ENCODE results near the gene AP1B1.
"Not testable (repeated sequence)": the region's sequence is repeated elsewhere in the genome, so short reads cannot be mapped to it uniquely, and the experiment has no call there.

The AP1B1 gene

DNA sequence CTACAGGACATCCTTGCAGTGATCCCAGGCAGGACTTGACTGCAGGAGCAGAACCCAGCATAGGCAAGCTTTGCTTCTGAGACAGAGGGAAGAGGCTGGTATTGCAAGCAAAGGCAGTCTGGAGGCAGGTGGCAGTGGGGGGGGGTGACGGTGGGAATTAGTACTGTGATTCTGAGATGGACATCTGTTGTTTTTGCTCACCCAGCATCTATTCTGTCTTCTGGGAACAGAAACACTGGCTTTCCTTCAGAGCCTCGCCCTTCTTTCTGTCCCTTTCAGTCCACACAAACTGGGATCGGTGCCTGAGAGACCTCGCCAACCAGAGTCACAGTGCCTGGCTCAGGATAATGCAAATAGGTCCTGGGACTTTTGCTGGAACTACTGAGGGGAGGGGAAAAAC is 41.7 kb downstream of the AP1B1 start:
- DNase-seq = no peak

DNA sequence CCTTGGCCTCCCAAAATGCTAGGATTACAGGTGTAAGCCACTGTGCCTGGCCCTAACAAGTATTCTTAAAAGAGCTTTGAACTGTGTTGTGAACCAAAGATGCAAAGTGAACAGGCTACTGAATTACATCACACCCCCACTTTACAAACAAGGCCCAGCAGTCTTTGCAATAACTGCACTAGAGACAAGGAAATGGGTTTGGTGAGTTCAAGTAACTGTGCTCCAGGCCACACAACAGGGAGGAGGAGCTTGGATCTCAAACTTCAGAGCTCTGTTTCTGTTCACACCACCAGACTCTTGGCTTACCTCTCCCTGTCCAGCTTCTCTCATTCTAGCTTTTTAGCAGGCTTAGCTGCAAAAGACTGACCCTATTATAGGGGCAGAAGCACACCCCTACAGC is 42.4 kb downstream of the AP1B1 start:
- DNase-seq = no peak

DNA sequence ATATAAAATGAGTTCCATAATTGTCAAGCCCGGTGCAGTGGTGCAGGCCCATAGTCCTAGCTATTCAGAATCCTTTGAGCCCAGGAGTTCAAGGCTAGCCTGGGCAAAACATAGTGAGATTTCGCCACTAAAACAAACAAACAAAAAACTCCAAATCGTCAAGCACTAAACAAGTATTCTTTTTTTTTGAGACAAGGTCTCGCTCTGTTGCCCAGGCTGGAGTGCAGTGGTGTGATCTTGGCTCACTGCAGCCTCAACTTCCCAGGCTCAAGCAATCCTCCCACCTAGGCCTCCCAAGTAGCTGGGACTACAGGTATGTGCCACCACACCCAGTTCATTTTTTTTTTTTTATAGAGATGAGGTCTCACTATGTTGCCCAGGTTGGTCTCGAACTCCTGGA is 43.5 kb downstream of the AP1B1 start:
- DNase-seq = not testable (repeated sequence)

DNA sequence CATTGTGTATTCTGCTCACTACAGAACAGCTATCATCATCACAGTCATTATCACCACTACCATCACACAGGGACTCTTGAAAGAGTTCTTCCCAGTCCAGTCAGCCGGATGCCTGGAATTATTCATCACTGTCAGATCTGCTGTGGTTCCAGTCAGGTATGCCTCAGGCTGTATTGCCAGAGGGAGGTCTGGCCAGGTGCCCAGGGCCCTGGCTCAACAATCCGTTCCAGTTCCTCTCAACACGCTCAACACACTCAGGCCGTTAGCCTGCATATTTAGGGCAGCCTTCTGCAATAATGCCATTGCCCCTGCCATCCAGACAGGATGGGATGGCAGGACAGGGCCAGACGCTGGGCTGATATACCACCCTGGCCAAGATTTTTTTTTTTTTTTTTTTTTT is 44.2 kb downstream of the AP1B1 start:
- DNase-seq = peak; percentile 74

DNA sequence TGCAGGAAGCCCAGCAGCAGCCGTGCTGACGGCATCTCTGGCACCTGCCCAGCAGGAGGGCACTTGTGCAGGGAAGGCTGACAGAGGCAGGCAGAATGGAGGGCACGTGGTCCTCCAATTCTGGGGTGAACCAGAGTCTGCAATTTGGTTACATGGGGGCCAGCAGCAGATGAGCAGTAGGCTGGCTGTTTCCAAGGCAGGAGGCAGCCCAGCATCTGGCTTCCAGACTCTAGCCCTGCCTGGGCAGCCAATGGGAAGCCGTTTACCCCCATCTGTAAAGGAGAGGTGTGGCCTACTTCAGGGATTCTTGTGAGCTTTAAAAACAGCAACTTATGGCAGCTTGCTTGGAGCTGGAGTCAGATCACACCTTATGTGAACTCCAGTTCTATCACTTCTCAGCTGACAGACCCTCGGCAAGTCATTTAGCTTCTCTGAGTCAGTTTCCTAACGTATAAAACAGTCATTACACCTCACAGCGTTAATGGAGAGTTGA is 45.0 kb downstream of the AP1B1 start:
- peak; percentile 15 for DNase-seq

DNA sequence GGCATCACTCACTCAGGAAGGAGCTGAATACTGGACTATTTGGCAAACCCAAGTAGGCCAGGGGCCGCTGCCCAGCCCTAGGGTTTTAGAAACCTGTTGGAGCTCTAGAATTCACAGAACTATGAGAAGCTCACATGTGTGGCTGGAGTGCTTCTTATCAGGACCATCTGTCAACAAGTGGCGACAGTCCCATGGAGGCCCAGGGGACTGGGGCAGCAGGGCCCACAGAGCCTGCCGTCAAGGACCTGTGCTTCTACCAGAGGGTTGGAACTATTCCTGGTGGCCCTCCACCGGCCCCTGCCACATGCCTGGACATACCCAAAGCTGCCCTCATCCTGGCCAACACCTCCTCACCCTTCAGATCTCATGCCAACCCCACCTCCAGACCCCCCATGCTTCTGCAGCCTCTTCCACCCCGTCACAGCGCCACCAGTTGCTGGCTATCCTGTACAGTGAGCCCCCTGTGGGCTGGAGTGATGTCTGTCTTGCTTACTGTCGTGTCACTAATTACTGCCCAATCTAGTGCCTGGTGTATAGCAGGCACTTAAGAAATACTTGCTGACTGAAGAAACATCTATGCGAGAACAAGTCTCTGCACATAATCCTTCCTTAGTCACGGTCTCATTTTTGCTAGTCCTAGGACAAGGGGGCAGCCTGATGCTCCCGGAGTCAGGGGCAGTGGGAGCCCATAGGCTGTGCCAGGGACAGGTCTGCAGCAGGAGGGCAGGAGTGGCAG is 45.6 kb downstream of the AP1B1 start:
- DNase-seq = no peak

DNA sequence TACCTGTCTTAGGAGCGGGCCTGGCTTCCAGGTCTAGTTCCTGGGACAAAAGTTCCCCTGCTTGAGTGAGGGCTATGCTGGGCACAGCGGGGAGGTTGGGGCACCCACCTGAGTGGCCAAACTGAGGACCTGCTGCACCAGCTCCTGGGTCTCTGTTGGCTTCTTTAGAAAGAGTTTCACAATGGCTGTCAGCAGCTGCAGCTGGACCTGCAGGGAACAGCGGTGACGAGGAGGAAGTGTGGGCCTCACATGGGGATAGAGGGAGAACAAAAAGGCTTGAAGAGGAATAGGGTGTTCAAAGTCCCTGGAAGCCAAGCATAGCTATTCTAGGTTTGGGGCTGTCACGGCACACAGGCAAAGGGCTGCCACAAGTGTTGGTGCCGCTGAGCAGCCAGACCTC is 46.2 kb downstream of the AP1B1 start:
- DNase-seq = no peak

DNA sequence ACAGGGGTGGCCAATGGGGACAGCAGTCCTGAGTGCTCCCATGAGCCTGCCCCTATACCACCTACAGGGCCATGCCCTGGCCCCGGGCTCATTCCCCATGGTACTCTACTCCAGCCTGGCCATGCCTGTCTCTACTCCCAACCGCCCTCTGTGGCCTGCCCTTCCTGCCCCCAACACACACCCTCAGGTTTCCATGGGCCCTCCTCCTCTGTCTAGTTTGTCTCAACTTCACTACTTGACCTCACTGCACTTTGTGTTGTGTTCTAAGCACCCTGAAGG is 46.6 kb downstream of the AP1B1 start:
- no peak for DNase-seq

DNA sequence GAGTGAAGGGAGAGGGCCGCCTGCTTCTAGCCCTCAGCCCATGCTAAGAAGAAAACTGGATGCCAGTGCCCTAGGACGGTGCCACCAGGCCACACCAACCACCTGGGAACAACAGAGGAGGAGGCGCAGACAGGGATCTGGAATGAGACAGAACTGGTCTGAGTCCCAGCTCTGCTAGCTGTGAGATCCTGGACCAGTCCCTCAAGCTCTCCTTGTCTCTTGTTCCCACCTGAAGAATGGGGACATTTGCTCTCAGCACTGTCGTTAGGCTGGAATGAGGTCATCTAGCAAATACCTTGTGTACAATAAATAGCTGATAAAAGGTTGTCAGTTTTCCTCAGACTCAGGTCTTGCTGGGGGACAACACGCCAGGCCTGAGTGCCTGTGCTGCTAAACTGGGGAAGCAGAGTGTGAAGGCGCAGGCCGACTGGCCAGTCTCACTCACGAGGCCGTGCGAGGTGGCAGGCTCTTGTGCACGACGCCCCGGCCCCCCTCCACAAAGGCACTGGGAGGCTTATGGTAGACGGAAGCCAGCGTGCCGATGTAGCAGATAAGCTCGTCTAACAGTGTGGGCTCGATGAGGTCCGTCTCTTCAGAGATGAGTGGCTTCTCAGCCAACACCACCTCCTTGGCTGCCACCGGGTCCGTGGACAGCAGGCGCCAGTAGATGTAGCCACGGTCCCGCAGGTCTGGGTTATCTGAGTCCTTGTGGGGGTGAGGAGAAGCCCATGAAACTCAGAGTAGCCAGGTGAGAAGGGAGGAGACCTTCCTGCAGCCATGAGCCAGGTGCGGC is 47.1 kb downstream of the AP1B1 start:
- DNase-seq = no peak

DNA sequence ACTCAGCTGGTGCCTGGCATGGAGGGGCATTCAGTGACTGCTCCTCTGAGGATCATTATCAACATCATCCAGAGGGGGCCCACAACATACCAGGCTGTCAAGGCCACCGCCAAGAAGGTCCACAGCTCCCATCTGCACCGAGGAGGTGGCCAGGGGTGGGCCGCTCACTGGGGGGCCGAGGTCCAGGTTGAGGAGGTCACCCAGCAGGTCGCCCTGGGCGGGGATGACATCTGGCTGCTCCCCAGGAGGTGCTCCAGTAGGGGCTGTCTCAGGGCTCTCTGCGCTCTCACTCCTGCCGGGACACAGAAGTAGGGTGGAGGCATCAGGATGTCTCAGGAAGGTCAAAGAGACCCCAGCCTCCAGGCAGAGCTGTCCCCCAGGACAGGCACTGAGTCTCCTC is 47.8 kb downstream of the AP1B1 start:
- no peak for DNase-seq

DNA sequence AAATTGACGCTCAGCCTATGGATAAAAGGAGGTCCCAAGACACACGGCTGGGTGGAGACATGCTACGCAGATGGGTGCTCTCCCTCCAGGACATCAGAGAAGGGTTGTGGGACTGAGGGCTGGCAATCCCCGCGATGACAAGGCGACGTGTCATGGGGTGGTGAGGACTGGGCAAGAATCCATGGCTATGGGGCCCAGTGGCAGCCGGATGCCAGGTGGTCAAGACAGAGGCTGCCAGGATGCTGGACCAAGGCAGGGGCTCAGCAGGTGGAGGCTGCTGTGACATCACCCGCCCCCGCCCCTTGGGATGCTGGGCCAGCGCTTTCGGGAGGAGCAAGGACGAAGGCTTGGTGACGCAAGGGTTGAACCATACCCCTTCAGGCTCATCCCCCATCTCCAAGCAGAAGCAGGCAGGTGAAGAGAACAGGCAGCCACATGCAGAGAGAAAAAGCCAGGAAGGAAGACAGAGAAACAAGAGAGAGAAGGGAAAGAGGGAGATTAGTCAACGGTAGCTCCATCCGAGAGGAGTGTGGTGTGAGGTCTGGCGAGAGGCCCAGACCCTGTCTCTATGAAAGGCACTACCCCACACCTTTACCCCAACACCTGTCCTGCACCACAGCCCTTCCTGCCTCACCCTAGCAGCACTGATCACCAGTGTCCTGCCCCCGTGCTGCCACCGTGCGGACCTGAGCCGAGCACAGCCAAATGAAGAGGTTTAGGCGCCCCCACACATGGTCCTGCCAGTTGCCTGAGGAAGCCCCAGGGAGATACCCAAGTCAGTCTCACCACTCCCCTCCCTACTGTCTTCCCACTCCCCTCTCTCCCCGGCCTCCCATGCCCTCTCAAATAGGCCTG is 48.8 kb downstream of the AP1B1 start:
- no peak for DNase-seq

DNA sequence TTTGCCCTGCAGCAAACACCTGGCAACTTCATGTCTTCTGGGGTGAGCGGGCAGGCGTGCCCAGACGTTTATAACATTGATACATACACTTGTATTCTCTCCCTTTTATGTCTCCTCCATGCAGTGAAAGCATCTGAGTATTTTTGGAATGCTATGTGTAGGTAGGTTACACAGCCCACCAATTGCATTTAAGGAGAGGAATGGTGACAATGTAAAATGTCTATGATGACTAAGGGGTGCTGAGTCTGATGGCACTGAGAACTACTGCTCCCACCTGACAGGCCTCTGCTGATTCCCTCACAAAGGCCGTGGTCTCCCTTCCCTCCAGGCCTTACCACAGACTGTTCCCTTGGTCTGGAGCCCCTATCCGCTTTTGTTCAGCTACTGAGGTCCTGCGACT is 50.0 kb downstream of the AP1B1 start:
- DNase-seq = no peak

DNA sequence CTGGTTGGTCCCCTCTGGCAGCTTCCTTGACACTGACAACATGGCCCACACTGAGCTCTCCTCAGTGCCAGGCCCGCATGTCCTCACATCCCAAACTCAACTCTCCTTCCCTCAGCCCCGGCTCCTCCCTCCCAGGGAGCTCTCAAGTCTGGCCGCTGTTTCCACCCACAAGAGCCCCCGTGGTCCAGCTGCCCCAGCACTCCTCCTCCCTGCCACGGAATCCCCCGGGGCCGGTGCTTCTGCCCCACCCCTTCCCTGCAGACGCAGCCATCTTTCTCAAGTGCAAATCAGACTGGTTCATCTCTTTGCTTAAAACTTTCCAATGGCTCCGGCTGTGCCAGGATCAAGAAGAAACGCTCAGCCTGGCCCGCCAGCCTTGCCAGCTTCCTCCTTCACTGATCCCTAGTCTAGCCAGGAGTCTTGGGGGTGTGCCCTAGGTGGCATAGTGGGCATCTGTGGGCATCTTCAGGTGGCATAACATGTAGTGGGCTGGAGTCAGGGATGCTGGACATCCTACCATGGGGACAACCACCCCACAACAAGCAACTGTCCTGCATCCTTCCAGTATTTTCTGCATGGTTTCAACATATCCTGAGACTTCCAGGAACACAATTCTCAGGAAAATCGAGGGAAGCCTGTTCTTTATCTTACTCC is 50.6 kb downstream of the AP1B1 start:
- DNase-seq = no peak

DNA sequence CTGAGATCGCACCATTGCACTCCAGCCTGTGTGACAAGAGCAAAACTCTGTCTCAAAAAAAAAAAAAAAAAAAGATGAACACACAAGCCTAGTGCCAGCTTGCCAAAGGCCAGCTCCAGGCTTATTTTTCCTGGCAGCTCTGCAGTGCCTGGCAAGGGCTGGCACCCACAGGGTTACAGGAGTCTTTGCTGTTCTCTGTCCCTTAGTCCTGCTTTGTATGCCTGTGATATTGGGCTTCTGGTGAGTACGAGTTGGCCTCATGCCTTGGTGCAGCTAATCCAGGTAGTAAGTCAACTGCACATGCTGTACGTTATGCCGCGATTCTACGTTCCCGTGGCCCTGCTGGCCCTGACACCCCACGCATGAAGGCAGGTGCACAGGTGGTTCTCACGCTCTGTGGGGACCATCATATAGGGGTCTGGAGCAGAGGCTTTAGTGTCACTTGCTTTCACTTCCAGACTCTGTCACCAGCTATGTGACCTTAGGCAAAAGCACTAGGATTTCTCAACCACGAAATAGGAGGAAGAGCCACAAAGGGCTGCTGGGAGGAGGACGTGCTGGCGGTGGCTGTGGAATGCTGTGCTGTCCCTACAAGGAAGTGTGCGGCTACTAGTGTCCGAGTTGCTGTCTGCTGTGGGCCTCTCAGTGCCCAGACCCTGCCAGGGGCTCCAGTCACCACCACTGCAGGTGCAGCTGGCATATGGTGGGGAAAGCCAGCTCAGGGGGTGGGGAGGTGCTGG is 51.4 kb downstream of the AP1B1 start:
- DNase-seq = no peak

DNA sequence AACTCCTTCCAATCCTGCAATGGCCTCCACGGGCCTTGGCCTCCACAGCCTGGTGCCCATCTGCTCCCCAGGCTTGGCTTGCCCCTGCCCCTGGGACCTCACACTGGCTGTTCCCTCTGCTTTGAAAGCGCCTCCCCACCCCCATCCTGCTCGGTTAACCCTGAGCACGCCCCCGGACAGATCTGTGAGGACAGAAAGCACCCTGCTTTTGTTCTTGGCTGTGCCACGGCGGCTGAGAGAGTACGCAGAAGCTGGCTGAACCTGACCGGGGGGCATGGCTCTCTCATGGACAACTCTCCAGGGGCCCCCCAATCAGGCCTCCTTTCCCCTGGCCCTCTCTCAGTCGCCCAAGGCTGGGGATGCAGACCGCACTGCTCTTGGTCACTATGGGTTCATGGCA is 52.7 kb downstream of the AP1B1 start:
- no peak for DNase-seq

DNA sequence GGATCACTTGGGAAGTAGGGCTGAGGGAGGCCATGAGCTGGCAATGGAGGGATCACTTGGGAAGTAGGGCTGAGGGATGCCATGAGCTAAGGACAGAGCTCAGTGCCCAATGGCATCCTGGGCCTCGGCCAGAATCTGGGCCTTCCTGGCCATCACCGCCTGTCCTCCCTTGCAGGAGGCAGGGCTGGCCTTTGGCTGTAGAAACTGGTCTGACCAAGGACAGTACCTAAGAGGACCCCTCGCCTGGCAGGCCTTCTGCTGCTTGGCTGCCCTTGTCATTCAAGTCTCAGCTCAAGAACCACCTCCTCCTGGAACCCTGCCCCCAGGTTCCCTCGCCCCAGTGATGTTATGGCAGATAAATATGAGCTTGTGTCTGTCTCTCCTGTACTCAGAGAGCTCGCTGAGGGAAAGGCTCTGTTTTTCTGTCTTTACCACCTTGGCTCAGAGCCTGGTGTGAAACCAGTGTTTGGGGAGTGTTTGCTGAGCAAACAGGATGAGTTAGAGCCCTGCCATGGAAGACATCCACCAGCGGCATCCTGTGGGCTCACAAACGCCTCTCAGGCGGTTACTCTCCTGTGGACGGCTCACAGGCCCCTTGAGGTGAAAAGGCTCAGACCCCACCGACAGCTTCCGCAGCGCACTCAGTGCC is 53.5 kb downstream of the AP1B1 start:
- no peak for DNase-seq

DNA sequence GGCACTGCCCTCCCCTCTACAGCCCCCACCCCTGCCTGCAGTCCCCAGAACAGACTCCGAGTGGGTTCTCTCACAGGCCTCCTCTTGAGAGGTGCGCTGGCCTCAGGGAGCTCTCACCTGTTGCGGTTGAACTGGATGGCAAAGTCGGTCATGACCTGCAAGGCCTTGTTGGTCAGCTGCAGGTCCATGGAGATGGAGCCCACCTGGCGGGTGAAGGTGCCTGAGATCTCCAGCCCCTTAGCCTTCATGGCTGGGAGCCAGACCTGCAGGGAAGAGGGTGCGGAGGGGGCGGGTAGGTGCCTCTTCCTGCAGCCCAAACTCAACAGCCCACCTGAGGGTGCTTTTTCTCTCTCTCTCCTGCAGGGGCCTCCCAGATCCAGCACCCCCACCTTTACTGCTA is 54.2 kb downstream of the AP1B1 start:
- DNase-seq = no peak

DNA sequence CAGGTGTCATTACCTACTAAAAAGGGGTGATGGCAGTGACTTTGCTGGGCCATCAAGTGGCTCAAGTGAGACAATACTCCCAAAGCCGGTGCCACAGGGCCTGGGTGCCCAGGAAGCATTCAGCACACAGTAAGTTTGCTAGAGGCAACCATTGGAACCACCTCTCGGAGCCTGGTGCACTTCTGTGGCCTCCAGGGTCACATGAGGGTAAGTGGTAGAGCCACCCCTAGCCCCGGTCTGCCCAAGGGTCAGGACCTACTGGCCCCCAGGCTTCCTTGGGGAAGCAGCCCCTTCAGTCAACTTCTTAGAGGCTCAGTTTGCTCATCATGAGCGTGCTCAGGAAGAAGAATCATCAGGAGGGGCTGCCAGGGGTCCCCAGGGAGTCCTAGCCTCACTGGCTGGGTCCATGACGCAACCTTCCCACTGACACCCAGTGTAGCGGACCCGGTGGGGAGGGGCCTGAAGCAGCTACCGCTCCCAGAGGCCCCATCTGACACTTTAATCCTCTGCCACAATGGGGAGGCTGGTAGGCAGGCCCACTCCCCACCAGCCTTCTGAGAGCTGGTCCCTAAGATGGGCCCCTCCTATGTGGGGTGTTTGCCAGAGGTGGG is 55.4 kb downstream of the AP1B1 start:
- no peak for DNase-seq

DNA sequence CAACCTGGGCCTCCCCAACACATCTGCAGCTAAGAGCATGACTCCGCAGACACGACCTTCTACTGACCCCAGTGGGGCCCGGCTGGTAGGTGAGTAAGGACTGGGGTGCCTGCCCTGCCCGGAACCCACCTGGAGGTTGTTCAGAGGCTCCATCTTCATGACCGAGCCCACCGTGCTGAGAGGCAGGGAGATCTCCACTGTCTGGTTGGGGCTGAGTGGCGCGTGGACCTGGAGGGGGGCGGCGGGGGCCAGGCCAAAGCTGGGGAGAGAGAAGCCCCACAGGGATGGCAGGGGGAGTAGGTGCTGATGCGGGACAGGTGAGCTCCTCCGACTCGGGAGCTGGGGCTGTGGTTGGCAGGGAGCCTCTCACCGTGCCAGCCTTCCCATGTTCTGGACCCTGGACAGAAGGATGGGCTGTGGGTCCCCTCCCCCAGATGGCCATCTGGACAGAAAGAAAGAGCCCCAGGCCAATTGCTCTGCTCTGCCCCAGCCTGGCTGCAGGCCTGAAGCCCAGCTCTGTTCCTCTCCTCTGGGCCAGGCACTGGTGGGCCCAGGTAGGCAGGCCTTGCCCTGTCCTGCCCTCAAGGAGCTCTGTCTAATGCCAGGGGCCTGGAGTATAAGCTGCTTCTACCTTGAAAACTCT is 56.6 kb downstream of the AP1B1 start:
- DNase-seq = no peak

DNA sequence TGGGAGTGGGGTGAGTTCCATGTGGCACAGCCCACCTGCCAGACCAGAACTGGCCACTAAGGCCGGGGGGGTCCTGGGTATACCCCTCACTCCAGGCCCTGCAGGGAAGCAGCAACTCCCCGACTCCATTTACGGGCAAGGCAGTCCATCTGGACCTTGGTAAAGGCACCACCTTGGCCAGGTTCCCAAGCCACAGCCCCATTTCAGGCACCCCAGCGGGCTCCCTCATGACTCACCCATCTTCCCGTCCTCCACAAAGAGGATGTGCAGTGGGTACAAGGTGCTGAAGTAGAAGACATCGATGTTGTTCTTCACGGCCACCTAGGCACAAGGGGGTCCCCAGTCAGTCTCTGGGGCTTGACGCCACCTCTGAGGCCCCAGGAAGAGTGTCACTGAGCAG is 57.2 kb downstream of the AP1B1 start:
- no peak for DNase-seq

DNA sequence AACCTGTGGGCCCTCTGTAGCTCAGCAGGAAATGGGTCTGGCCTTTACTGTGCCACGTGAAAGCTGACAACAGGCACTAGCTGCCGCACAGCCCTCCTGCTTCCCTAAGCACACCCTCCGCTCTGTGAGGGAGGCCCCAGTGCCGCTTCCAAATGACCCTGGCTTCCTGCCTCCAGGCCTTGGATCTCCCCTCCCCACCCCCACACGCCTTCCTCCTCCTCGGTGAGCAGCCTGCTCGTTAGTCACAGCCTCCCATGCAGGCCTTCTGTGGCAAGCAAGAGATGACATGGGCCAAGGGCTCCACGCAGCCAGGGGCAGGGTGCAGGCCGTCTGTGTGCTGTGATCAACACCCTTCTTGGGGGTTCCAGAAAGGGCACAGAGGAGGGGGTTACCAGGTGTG is 57.6 kb downstream of the AP1B1 start:
- peak; percentile 76 for DNase-seq

Data from NCI-H1092 treated with DMSO at 0.1 percent for 48 hours (cell line).